H9 (cell line): Measurements from ENCODE around the gene TANC2. TPM values are rescaled to one million over a fixed set of nuclear protein-coding genes. Genes with fewer than 3 reads are reported as not detected.

ENCODE experiments used
- DNase-seq: peaks from one replicate; pipeline ENCODE4 v3.0.0-alpha.2; 2017
- H2AFZ ChIP-seq: one replicate; pipeline ENCODE4 v1.6.1; 2013; ENCODE audit warnings: mild to moderate bottlenecking, low read length, control low read depth, moderate library complexity
- H2AK5ac ChIP-seq: 2 replicates; pipeline ENCODE4 v1.6.1; 2013; ENCODE audit warnings: low read length, control low read depth, mixed read lengths; ENCODE audit not compliant: insufficient read length
- H2BK120ac ChIP-seq: one replicate; pipeline ENCODE4 v1.6.1; 2013; ENCODE audit warnings: low read depth, mild to moderate bottlenecking, low read length, control low read depth, inconsistent platforms; ENCODE audit not compliant: poor library complexity, severe bottlenecking
- H2BK12ac ChIP-seq: 2 replicates; pipeline ENCODE4 v1.6.1; 2013; ENCODE audit warnings: low read length, control low read depth, mixed read lengths, low read depth; ENCODE audit not compliant: insufficient read length
- H2BK15ac ChIP-seq: 2 replicates; pipeline ENCODE4 v1.6.1; 2013; ENCODE audit warnings: low read depth, low read length, control low read depth
- H2BK20ac ChIP-seq: one replicate; pipeline ENCODE4 v1.6.1; 2013; ENCODE audit warnings: low read depth, mild to moderate bottlenecking, low read length, control low read depth, inconsistent platforms; ENCODE audit not compliant: poor library complexity, severe bottlenecking
- H2BK5ac ChIP-seq: 2 replicates; pipeline ENCODE4 v1.6.1; 2013; ENCODE audit warnings: low read length, control low read depth, mixed read lengths; ENCODE audit not compliant: insufficient read length
- H3K14ac ChIP-seq: 2 replicates; pipeline ENCODE4 v1.6.1; 2013; ENCODE audit warnings: low read length, control low read depth; ENCODE audit not compliant: insufficient read depth
- H3K18ac ChIP-seq: 2 replicates; pipeline ENCODE4 v1.6.1; 2013; ENCODE audit warnings: low read depth, mild to moderate bottlenecking, mixed read lengths, low read length, control low read depth; ENCODE audit not compliant: insufficient read length
- H3K23ac ChIP-seq: 2 replicates; pipeline ENCODE4 v1.6.1; 2013; ENCODE audit warnings: low read length, control low read depth, mixed read lengths, low read depth; ENCODE audit not compliant: insufficient read length
- H3K23me2 ChIP-seq: 2 replicates; pipeline ENCODE4 v1.6.1; 2013; ENCODE audit warnings: low read depth, mild to moderate bottlenecking, mixed read lengths, low read length, control low read depth; ENCODE audit not compliant: insufficient read length, poor library complexity, severe bottlenecking
- H3K27ac ChIP-seq: 2 replicates; pipeline ENCODE4 v1.5.1; 2013; ENCODE audit warnings: low read length, control low read depth, mixed read lengths, low read depth; ENCODE audit not compliant: insufficient read length
- H3K27me3 ChIP-seq: 2 replicates; pipeline ENCODE4 v1.6.1; 2013; ENCODE audit warnings: low read length, control low read depth, inconsistent platforms; ENCODE audit not compliant: insufficient read depth
- H3K4ac ChIP-seq: 2 replicates; pipeline ENCODE4 v1.6.1; 2013; ENCODE audit warnings: low read depth, mild to moderate bottlenecking, control low read depth, inconsistent platforms, low read length, moderate library complexity
- H3K4me1 ChIP-seq: 2 replicates; pipeline ENCODE4 v1.6.1; 2013; ENCODE audit warnings: low read length, control low read depth, inconsistent platforms; ENCODE audit not compliant: insufficient read depth
- H3K4me2 ChIP-seq: 2 replicates; pipeline ENCODE4 v1.6.1; 2013; ENCODE audit warnings: low read length, control low read depth, mixed read lengths; ENCODE audit not compliant: insufficient read length, insufficient read depth
- H3K56ac ChIP-seq: 2 replicates; pipeline ENCODE4 v1.6.1; 2013; ENCODE audit warnings: low read depth, mild to moderate bottlenecking, mixed read lengths, low read length, control low read depth; ENCODE audit not compliant: insufficient read length
- H3K79me1 ChIP-seq: 2 replicates; pipeline ENCODE4 v1.6.1; 2013; ENCODE audit warnings: low read depth, mild to moderate bottlenecking, moderate library complexity, low read length, control low read depth, inconsistent platforms; ENCODE audit not compliant: insufficient read depth, poor library complexity, severe bottlenecking
- H3K79me2 ChIP-seq: 2 replicates; pipeline ENCODE4 v1.6.1; 2013; ENCODE audit warnings: low read length, control low read depth, inconsistent platforms; ENCODE audit not compliant: insufficient read depth
- H3K9ac ChIP-seq: 2 replicates; pipeline ENCODE4 v1.6.1; 2013; ENCODE audit warnings: low read length, control low read depth, mixed read lengths; ENCODE audit not compliant: insufficient read length; ENCODE audit errors: extremely low read depth
- H3K9me3 ChIP-seq: one replicate; pipeline ENCODE4 v1.6.1; 2013; ENCODE audit warnings: low read depth, low read length, inconsistent platforms; ENCODE audit not compliant: control insufficient read depth
- H3T11ph ChIP-seq: one replicate; pipeline ENCODE4 v1.6.1; 2013; ENCODE audit warnings: mild to moderate bottlenecking, low read length, control low read depth, inconsistent platforms
- H4K20me1 ChIP-seq: one replicate; pipeline ENCODE4 v1.6.1; 2013; ENCODE audit not compliant: control insufficient read depth, insufficient read length, insufficient read depth
- H4K5ac ChIP-seq: 2 replicates; pipeline ENCODE4 v1.6.1; 2013; ENCODE audit warnings: low read depth, mild to moderate bottlenecking, mixed read lengths, low read length, control low read depth; ENCODE audit not compliant: insufficient read length
- H4K8ac ChIP-seq: replicated peaks from 2 replicates; pipeline ENCODE4 v1.6.1; 2013; ENCODE audit warnings: low read length, control low read depth, mixed read lengths, low read depth; ENCODE audit not compliant: insufficient read length
- H4K91ac ChIP-seq: 2 replicates; pipeline ENCODE4 v1.6.1; 2013; ENCODE audit warnings: low read depth, mild to moderate bottlenecking, moderate library complexity, mixed read lengths, low read length, control low read depth; ENCODE audit not compliant: insufficient read length
- H3K27ac Mint-ChIP-seq, 3 experiments: 2 replicates in 2 of 3; 3 replicates in 1 of 3; pipeline ENCODE4 v1.8.0; 2020 to 2021; ENCODE audit warnings: mixed read lengths in 3 of 3, mild to moderate bottlenecking in 1 of 3, moderate library complexity in 1 of 3
- H3K27me3 Mint-ChIP-seq: 2 replicates; pipeline ENCODE4 v1.8.0; 2021; ENCODE audit warnings: low read depth, mild to moderate bottlenecking, moderate library complexity, mixed read lengths
- H3K36me3 Mint-ChIP-seq, 3 experiments: 2 replicates in 2 of 3; 3 replicates in 1 of 3; pipeline ENCODE4 v1.8.0; 2020 to 2021; ENCODE audit warnings: low read depth in 3 of 3, mixed read lengths in 3 of 3; ENCODE audit not compliant: insufficient read depth in 1 of 3
- H3K4me1 Mint-ChIP-seq, 2 experiments: 2 replicates each; pipeline ENCODE4 v1.8.0; 2020; ENCODE audit warnings: mixed read lengths in 2 of 2
- H3K4me3 Mint-ChIP-seq, 2 experiments: 2 replicates in 1 of 2; 3 replicates in 1 of 2; pipeline ENCODE4 v1.8.0; 2020 to 2021; ENCODE audit warnings: mild to moderate bottlenecking in 2 of 2, mixed read lengths in 2 of 2, moderate library complexity in 1 of 2
- H3K9me3 Mint-ChIP-seq, 2 experiments: 2 replicates in 1 of 2; 3 replicates in 1 of 2; pipeline ENCODE4 v1.8.0; 2020; ENCODE audit warnings: mild to moderate bottlenecking in 2 of 2, mixed read lengths in 2 of 2, moderate library complexity in 1 of 2
- WGBS: extraction: QIAGEN DNeasy Blood & Tissue Kit; methylation state at CpG from one replicate; pipeline ENCODE4 v1.1.7; 2013; ENCODE audit warnings: missing lambda C conversion rate, low lambda C conversion rate, mixed read lengths; ENCODE audit not compliant: insufficient read length; ENCODE audit errors: extremely low coverage; 5-methylcytosine and 5-hydroxymethylcytosine counted together
- total RNA-seq: library from RNA; stranded (reverse); gene quantifications from 2 replicates; pipeline ENCODE4 v1.2.1, GENCODE V29; 2021
- TF ChIP-seq, protein P1 (sequence below): fragments of 200-600 bp; sonication (generic); conservative IDR thresholded peaks from 3 replicates; pipeline ENCODE4 v1.8.0; 2021; ENCODE audit warnings: antibody characterized with exemption, mild to moderate bottlenecking

Gene TANC2
- total RNA-seq, 1 experiment from 2014 or later, result 7.3 TPM

DNA sequence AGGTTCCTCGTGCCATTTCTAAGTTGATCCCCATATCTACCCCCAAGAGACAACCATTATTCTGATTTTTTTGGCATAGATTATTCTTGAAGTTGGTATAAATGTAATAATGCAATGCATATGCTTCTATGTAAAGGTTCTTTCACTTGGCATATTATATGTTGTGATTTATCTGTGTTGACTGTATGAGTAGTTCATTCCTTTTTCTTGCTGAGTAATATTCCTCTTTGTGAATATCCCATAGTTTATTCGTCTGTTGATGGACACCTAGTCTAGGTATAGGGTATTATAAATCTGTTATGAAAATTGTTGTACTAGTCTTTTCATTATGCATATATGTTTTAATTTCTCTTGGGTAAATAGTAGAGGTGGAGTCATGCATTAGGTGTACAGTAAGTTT, 36.6 kb downstream of the TANC2 start:
- H4K20me1 ChIP-seq, result no peaks in the 10 kb centered on the region

More for the DNA sequence above, 36.6 kb downstream of the TANC2 start:
- Histone ChIP-seq H3K79me1 (no peaks in the 10 kb centered on the region), H3K4me2 (no peak overlapping the region), H3K4ac (no peak overlapping the region), H3K23me2 (no peaks in the 10 kb centered on the region), H3K9me3 (no peaks in the 10 kb centered on the region), H3K14ac (no peak overlapping the region), H4K91ac (no peak overlapping the region), H3K23ac (no peak overlapping the region), H4K5ac (no peak overlapping the region), H4K8ac (no peak overlapping the region), H3K27ac (no peak overlapping the region), H3T11ph (no peak overlapping the region), H3K79me2 (no peaks in the 10 kb centered on the region; the same call in 1 of the 2 replicates), H2BK12ac (no peak overlapping the region), H2AFZ (no peak overlapping the region), H2BK15ac (no peak overlapping the region), H3K18ac (no peak overlapping the region), H2AK5ac (no peak overlapping the region), H2BK20ac (no peak overlapping the region), H2BK120ac (no peak overlapping the region), H3K56ac (no peak overlapping the region), H2BK5ac (no peak overlapping the region), H3K27me3 (no peaks in the 10 kb centered on the region), H3K9ac (no peak overlapping the region), H3K4me1 (no peaks in the 10 kb centered on the region)
- Mint-ChIP-seq H3K9me3 (no peaks in the 10 kb centered on the region; a peak in 1 of 5 replicates), H3K27me3 (no peaks in the 10 kb centered on the region; the same call in 1 of the 2 replicates), H3K27ac (no peak overlapping the region), H3K36me3 (no peaks in the 10 kb centered on the region; a peak in 1 of 7 replicates), H3K4me1 (no peaks in the 10 kb centered on the region), H3K4me3 (no peak overlapping the region)
- TF ChIP-seq, protein P1, sequence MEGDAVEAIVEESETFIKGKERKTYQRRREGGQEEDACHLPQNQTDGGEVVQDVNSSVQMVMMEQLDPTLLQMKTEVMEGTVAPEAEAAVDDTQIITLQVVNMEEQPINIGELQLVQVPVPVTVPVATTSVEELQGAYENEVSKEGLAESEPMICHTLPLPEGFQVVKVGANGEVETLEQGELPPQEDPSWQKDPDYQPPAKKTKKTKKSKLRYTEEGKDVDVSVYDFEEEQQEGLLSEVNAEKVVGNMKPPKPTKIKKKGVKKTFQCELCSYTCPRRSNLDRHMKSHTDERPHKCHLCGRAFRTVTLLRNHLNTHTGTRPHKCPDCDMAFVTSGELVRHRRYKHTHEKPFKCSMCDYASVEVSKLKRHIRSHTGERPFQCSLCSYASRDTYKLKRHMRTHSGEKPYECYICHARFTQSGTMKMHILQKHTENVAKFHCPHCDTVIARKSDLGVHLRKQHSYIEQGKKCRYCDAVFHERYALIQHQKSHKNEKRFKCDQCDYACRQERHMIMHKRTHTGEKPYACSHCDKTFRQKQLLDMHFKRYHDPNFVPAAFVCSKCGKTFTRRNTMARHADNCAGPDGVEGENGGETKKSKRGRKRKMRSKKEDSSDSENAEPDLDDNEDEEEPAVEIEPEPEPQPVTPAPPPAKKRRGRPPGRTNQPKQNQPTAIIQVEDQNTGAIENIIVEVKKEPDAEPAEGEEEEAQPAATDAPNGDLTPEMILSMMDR, result no peak
- no CpG with 5 or more reads among the region's 2 CpGs for WGBS
- DNase-seq, result no peak
